IMR-90 (cell line): ENCODE data around the gene DCLK1. TPM values are rescaled to one million over a fixed set of nuclear protein-coding genes. Genes with fewer than 3 reads are reported as not detected.

Experiments
- ATAC-seq: fragments of 200-7000 bp; cut with Tn5 transposase; 2 replicates; pipeline ENCODE4 v1.9.1; 2020; ENCODE audit warnings: low read depth, mild to moderate bottlenecking, moderate library complexity
- BruUV-seq: library from RNA; stranded (reverse); fragments of 400-500 nt; replicated peaks from 2 replicates; lab custom pipeline; 2021; lab: Mats Ljungman, UMichigan
- CTCF ChIA-PET: fragments of 300-600 bp; formaldehyde crosslinking; extraction: SDS; loops from one replicate; lab custom pipeline; 2021; ENCODE audit warnings: antibody characterized with exemption; lab: Yijun Ruan, JAX
- POLR2A ChIA-PET: fragments of 300-600 bp; sonication (Branson Sonifier 250); formaldehyde crosslinking; loops from one replicate; lab custom pipeline; 2022; ENCODE audit warnings: antibody characterized with exemption; ENCODE audit not compliant: unreplicated experiment; lab: Charles Lee
- DNase-seq: peaks from one replicate; pipeline ENCODE4 v3.0.0; 2013
- H2AFZ ChIP-seq: replicated peaks from 2 replicates; pipeline ENCODE3; 2013; ENCODE audit warnings: low read length, mild to moderate bottlenecking; ENCODE audit not compliant: poor library complexity
- H2AK5ac ChIP-seq: 2 replicates; pipeline ENCODE4 v1.6.1; 2013; ENCODE audit warnings: low read depth, low read length, inconsistent platforms
- H2AK9ac ChIP-seq: replicated peaks from 2 replicates; pipeline ENCODE3; 2013; ENCODE audit warnings: mild to moderate bottlenecking, low read depth, low read length, moderate library complexity; ENCODE audit not compliant: poor library complexity
- H2BK120ac ChIP-seq: 2 replicates; pipeline ENCODE4 v1.6.1; 2013; ENCODE audit warnings: low read depth, low read length, inconsistent platforms
- H2BK15ac ChIP-seq: 3 replicates; pipeline ENCODE4 v1.6.1; 2013; ENCODE audit warnings: low read depth, low read length, inconsistent platforms
- H2BK20ac ChIP-seq: 2 replicates; pipeline ENCODE4 v1.6.1; 2013; ENCODE audit warnings: low read depth, mild to moderate bottlenecking, inconsistent platforms, low read length, moderate library complexity
- H2BK5ac ChIP-seq: 2 replicates; pipeline ENCODE4 v1.6.1; 2013; ENCODE audit warnings: mild to moderate bottlenecking, low read depth, low read length, inconsistent platforms; ENCODE audit not compliant: poor library complexity, severe bottlenecking
- H3K14ac ChIP-seq: replicated peaks from 2 replicates; pipeline ENCODE4 v1.6.1; 2013; ENCODE audit warnings: low read depth, low read length, inconsistent platforms
- H3K18ac ChIP-seq: 2 replicates; pipeline ENCODE4 v1.6.1; 2013; ENCODE audit warnings: low read depth, low read length, control low read depth
- H3K23ac ChIP-seq: 2 replicates; pipeline ENCODE4 v1.6.1; 2013; ENCODE audit warnings: low read depth, low read length, inconsistent platforms
- H3K27ac ChIP-seq: 2 replicates; pipeline ENCODE4 v1.5.1; 2013; ENCODE audit warnings: mild to moderate bottlenecking, control low read depth, low read length; ENCODE audit not compliant: insufficient read depth
- H3K27me3 ChIP-seq: 2 replicates; pipeline ENCODE4 v1.6.1; 2013; ENCODE audit warnings: low read length; ENCODE audit not compliant: control insufficient read depth, insufficient read depth
- H3K36me3 ChIP-seq: 2 replicates; pipeline ENCODE4 v1.6.1; 2013; ENCODE audit warnings: low read length, mixed read lengths; ENCODE audit not compliant: control insufficient read depth, insufficient read depth
- H3K4ac ChIP-seq: 2 replicates; pipeline ENCODE4 v1.6.1; 2013; ENCODE audit warnings: low read depth, low read length, inconsistent platforms
- H3K4me1 ChIP-seq: 2 replicates; pipeline ENCODE4 v1.6.1; 2013; ENCODE audit warnings: low read length, mixed read lengths; ENCODE audit not compliant: control insufficient read depth, insufficient read depth
- H3K4me2 ChIP-seq: 2 replicates; pipeline ENCODE4 v1.6.1; 2013; ENCODE audit warnings: low read depth, mild to moderate bottlenecking, control low read depth, low read length, moderate library complexity
- H3K4me3 ChIP-seq: 2 replicates; pipeline ENCODE4 v1.5.1; 2013; ENCODE audit warnings: low read depth, mild to moderate bottlenecking, control low read depth, low read length, moderate library complexity; ENCODE audit not compliant: insufficient read depth
- H3K56ac ChIP-seq: 2 replicates; pipeline ENCODE4 v1.6.1; 2013; ENCODE audit warnings: low read length, inconsistent platforms; ENCODE audit not compliant: insufficient read depth; ENCODE audit errors: extremely low read depth
- H3K79me1 ChIP-seq, 2 experiments: 2 replicates each; pipeline ENCODE4 v1.6.1; 2013; ENCODE audit warnings: low read length in 2 of 2, inconsistent platforms in 1 of 2, low read depth in 1 of 2
- H3K9ac ChIP-seq: 2 replicates; pipeline ENCODE4 v1.6.1; 2013; ENCODE audit warnings: low read depth, low read length, control low read depth
- H3K9me1 ChIP-seq: 2 replicates; pipeline ENCODE4 v1.6.1; 2013; ENCODE audit warnings: low read length, inconsistent platforms; ENCODE audit not compliant: insufficient read depth
- H3K9me3 ChIP-seq: 2 replicates; pipeline ENCODE4 v1.6.1; 2013; ENCODE audit warnings: low read length; ENCODE audit not compliant: control insufficient read depth, insufficient read depth
- H4K20me1 ChIP-seq: 2 replicates; pipeline ENCODE4 v1.6.1; 2013; ENCODE audit warnings: low read length, inconsistent platforms; ENCODE audit not compliant: insufficient read depth
- H4K5ac ChIP-seq: 2 replicates; pipeline ENCODE4 v1.6.1; 2013; ENCODE audit warnings: mild to moderate bottlenecking, low read depth, low read length, control low read depth
- H4K8ac ChIP-seq, 2 experiments: 2 replicates each; pipeline ENCODE4 v1.6.1; 2013; ENCODE audit warnings: low read depth in 2 of 2, low read length in 2 of 2, control low read depth in 1 of 2, inconsistent platforms in 1 of 2
- H4K91ac ChIP-seq: 2 replicates; pipeline ENCODE4 v1.6.1; 2013; ENCODE audit warnings: low read depth, low read length, inconsistent platforms; ENCODE audit not compliant: insufficient read depth
- CTCF ChIP-seq: conservative IDR thresholded peaks from 2 replicates; pipeline ENCODE4 v1.5.1; 2012; ENCODE audit warnings: mild to moderate bottlenecking, low read depth, low read length, improper control_type of control experiment
- RCOR1 ChIP-seq: IDR thresholded peaks from 2 replicates; pipeline ENCODE4 v1.6.1; 2012; ENCODE audit warnings: mild to moderate bottlenecking, low read length, improper control_type of control experiment; ENCODE audit not compliant: insufficient replicate concordance
- WGBS, 2 experiments: methylation state at CpG; one replicate each; pipeline versions ENCODE4 v1.1.5 to v1.1.7; 2013; ENCODE audit warnings: missing lambda C conversion rate in 2 of 2; ENCODE audit not compliant: insufficient read length in 1 of 2; ENCODE audit errors: extremely low coverage in 2 of 2; 5-methylcytosine and 5-hydroxymethylcytosine counted together
- dilution Hi-C: fragments of 300-500 bp; cut with HindIII; formaldehyde crosslinking; loops from one replicate; pipeline ENCODE4 v1.14.3; 2018; ENCODE audit warnings: low sequenced_read_pairs; ENCODE audit not compliant: unreplicated experiment
- in situ Hi-C: fragments of 300-500 bp; cut with MboI; formaldehyde crosslinking; loops from 3 replicates; pipeline ENCODE4 v1.14.3; 2019; ENCODE audit warnings: low sequenced_read_pairs, inconsistent platforms, mixed read lengths
- intact Hi-C: fragments of 100-400 bp; cut with micrococcal nuclease; formaldehyde crosslinking; loops from 2 replicates; pipeline ENCODE4 v1.10.0; 2022
- polyA plus RNA-seq, 3 experiments: library from polyadenylated mRNA; depleted of rRNA; stranded (reverse); fragments of >200 nt; gene quantifications; 2 replicates each; pipeline ENCODE4 v1.2.3, GENCODE V29; 2012; ENCODE audit warnings: low replicate concordance in 1 of 3
- total RNA-seq: library from RNA; depleted of rRNA; stranded (reverse); fragments of >200 nt; gene quantifications from 2 replicates; pipeline ENCODE4 v1.2.3, GENCODE V29; 2012

The DCLK1 gene
- total and polyA plus RNA-seq, 2 of the 4 experiments (the other 2 are of a cell fraction): under 0.01 to 0.02 TPM

DNA sequence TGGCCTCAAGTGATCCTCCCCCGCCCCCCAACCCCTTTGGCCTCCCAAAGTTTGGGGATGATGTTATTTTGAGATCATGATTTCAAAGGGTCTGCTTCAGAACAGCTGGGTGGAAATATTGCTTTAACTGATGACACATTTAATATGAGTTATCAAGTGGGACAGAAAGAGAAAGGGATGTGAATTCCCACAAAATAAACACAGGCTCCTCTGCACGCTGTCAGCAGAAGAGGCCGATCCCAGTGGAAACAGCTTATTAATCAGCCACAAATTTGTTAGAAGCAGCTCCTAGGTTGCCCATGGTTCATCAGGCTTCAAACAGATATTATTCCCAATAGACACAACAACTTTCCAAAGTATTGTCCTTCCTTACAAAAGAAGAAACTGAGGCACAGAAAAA is 4.7 kb downstream of the DCLK1 start:
- H2AK5ac ChIP-seq: no peak overlapping the region
- H3K36me3 ChIP-seq: no peaks in the 10 kb centered on the region
- no peak overlapping the region for H2BK15ac ChIP-seq
- H3K56ac ChIP-seq: no peak overlapping the region
- H3K27me3 ChIP-seq: peaks cover 24% of the 10 kb centered on the region
- BruUV-seq: no TSS peak
- no peak overlapping the region for H2AFZ ChIP-seq
- H4K20me1 ChIP-seq: no peaks in the 10 kb centered on the region
- no peak overlapping the region for H4K8ac ChIP-seq
- H3K9me3 ChIP-seq: no peaks in the 10 kb centered on the region
- H3K79me1 ChIP-seq: no peaks in the 10 kb centered on the region
- ATAC-seq: no peak
- TF ChIP-seq CTCF (no peak), RCOR1 (no peak)
- no peak overlapping the region for H3K27ac ChIP-seq
- in situ Hi-C loops (no loop called here), intact Hi-C loops (no loop called here), dilution Hi-C loops (no loop called here)
- H3K18ac ChIP-seq: no peak overlapping the region
- H3K4me1 ChIP-seq: no peaks in the 10 kb centered on the region
- H4K5ac ChIP-seq: no peak overlapping the region
- H2BK120ac ChIP-seq: no peak overlapping the region
- DNase-seq: no peak
- no peak overlapping the region for H2BK5ac ChIP-seq
- H4K91ac ChIP-seq: no peak overlapping the region
- no peak overlapping the region for H3K4me3 ChIP-seq
- no peak overlapping the region for H3K4ac ChIP-seq
- H3K4me2 ChIP-seq: no peak overlapping the region
- CTCF ChIA-PET: interaction anchor here (0.7 kb wide), 1 partner anchor 20 kb away, joined by 3 read pairs; no protein-coding TSS in a partner anchor
- WGBS, 2 experiments: no CpG with 5 or more reads among the region's 3 CpGs
- no peak overlapping the region for H2AK9ac ChIP-seq
- no peak overlapping the region for H2BK20ac ChIP-seq
- no peak overlapping the region for H3K9ac ChIP-seq
- H3K23ac ChIP-seq: no peak overlapping the region
- no peaks in the 10 kb centered on the region for H3K9me1 ChIP-seq
- no peak overlapping the region for H3K14ac ChIP-seq
- POLR2A ChIA-PET: interaction anchor here (0.6 kb wide), 1 partner anchor 34 kb away, joined by 3 read pairs; no protein-coding TSS in a partner anchor
